ENCODE data around the gene TRPC4.
"Not testable (repeated sequence)": the region's sequence is repeated elsewhere in the genome, so short reads cannot be mapped to it uniquely, and the experiment has no call there.

The TRPC4 gene

GRCh38 chr13:37816276-37816675, 53.3 kb downstream of the TRPC4 start:
- DNase-seq (ENCODE audit: low spot score): no peak

- DNase-seq (ENCODE audit: low spot score): no peak
These were observed 58.1 kb downstream of the TRPC4 start for GRCh38 chr13:37811441-37811840.

DNA sequence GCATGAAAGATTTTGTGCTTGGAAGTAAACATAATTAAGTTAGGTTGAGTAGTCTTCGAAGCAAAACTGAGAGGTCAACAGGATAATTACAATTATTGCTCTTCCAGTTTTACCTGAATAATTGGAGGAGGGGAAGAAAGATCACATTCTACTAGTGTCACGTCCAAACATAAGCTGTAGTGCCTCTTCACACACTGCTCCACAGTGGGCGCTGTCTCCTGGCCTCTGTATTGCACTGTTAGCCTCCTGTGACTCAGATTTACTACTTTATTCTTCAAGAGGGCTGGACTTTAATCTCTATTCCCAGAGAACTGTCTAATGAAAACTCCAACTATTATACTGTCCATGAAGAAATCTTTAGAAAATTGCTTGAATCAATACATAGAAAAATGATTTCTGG, 62.9 kb downstream of the TRPC4 start:
- no peak for DNase-seq (ENCODE audit: low spot score)

DNA sequence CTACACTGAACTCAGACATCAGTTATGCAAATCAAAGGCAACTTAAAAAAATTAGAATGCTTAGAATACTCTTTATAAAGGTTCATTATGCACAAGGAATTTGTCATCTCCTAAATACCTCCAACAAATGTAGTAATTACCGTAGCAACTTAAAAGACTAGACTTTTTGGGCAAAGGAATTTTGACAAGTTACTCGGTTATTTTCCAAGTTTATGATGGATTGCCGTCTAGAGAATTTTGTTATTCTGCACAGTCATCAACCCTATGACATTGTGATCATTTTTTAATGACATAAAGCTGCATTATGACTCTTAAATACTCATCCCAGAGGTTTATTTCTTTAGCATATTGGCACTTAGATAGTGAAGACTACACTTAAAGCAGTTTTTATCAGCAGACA, 71.9 kb downstream of the TRPC4 start:
- no peak for DNase-seq (ENCODE audit: low spot score)

GRCh38 chr13:37796795-37797194, 72.8 kb downstream of the TRPC4 start:
- not testable (repeated sequence) for DNase-seq (ENCODE audit: low spot score)

- no peak for DNase-seq (ENCODE audit: low spot score)
These were observed 74.2 kb downstream of the TRPC4 start for GRCh38 chr13:37795326-37795725.

DNA sequence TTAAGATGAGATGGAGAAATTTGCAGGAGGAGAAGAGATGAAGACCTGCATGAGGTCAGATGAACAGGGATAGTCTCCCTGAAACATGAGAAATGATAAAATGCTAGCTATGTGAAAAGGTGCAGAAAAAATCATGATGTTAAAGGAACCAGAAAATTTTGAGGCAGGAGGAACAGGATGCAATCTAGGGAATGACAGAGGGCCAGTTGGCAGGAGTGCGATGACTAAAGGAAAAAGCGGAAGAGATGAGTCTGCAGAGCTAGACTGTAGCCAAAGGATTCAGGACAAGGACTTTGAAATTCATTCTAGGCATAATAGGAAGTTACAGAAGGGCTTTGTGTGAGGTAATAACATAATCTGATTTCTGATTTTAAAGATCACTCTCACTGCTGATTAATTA, 77.9 kb downstream of the TRPC4 start:
- no peak for DNase-seq (ENCODE audit: low spot score)

DNA sequence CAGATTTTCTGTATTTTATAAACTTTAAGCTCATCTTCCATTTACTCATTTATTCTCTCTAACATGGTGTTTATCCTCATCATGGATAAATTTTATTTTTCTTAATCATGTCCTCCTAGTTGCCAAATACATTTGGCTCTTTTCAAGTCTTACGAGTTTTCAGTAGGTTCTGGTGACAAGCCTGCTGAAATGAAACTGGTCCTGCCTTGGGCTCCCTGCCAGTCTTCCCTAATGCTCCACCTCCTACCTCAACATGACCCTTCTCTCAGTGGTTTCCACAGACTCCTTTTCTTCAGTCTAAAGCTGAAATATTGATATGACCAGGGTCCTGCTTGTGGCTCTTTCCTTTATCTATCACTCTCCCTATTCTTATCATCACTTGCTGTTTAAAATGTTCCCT, 81.2 kb downstream of the TRPC4 start:
- no peak for DNase-seq (ENCODE audit: low spot score)

- no peak for DNase-seq (ENCODE audit: low spot score)
These were observed 91.9 kb downstream of the TRPC4 start for GRCh38 chr13:37777676-37778075.

GRCh38 chr13:37775871-37776270, 93.7 kb downstream of the TRPC4 start:
- no peak for DNase-seq (ENCODE audit: low spot score)

GRCh38 chr13:37772644-37773043, 96.9 kb downstream of the TRPC4 start:
- DNase-seq (ENCODE audit: low spot score): no peak

DNA sequence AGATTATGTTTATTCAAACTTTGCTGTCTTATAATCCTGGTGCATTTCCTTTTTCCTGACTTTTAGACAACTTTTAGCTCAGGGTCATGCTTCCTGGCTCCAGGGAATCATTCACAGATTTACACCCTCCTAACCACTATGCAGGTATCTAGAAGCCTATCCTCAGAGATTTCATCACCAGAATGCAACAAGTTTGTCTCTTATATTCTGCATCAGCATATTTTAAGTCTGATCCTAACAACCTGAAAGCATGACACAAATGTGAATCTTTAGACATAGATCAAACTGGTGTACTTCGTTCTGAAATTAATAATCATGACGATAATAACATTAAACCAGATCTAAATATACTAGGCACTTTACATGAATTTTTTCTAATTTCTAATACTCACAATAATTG, 100.0 kb downstream of the TRPC4 start:
- no peak for DNase-seq (ENCODE audit: low spot score)

- DNase-seq (ENCODE audit: low spot score): no peak
These were observed 100.5 kb downstream of the TRPC4 start for GRCh38 chr13:37769078-37769477.

GRCh38 chr13:37766502-37766901, 103.1 kb downstream of the TRPC4 start:
- DNase-seq (ENCODE audit: low spot score): no peak

GRCh38 chr13:37755349-37755748, 114.2 kb downstream of the TRPC4 start:
- DNase-seq (ENCODE audit: low spot score): no peak

GRCh38 chr13:37753776-37754175, 115.8 kb downstream of the TRPC4 start:
- no peak for DNase-seq (ENCODE audit: low spot score)

DNA sequence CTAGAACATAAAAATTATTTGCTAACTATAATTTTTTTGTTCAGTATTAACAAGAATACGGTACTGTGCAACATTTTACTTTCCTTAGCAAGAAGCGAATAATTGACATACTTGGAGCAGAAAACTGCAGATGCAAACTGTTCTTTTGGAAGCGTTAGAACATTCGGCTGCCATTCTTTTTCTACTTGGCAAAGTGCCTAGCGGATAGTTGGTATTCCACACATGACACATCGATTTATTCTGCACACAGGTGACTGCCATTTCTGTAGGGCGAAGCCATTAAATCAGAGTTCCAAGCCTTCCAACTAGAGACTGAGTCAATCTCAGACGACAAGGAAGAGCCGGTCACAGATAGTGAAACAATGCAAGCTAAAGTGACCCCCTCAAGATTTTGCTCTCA, 117.4 kb downstream of the TRPC4 start:
- DNase-seq (ENCODE audit: low spot score): no peak

GRCh38 chr13:37751025-37751424, 118.5 kb downstream of the TRPC4 start:
- DNase-seq (ENCODE audit: low spot score): no peak

GRCh38 chr13:37748913-37749312, 120.7 kb downstream of the TRPC4 start:
- DNase-seq (ENCODE audit: low spot score): no peak

DNA sequence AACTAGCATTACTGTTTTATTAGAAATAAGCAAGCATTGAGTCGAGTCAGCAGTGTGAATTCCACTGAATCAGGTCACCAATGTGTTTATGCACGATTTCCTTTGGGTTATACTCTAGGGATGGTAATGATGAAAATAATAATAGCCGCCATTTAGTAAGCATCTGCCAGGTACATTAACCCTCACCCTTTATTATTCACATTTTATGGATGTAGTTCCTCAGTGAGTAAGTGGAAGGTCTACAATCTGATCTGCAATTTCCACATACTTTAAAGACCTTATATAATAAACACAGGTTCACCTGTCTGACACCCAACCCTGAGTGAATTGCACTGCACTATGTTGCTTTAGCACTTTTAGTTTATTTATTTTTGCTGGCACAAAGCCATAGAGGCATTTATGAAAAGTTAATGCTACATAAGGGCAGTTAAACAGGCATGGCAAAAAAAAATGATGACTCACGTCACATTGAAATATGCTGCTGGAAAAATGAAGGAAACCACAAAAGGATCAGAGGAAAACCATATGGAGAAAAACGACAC, 122.4 kb downstream of the TRPC4 start:
- no peak for DNase-seq (ENCODE audit: low spot score)

DNA sequence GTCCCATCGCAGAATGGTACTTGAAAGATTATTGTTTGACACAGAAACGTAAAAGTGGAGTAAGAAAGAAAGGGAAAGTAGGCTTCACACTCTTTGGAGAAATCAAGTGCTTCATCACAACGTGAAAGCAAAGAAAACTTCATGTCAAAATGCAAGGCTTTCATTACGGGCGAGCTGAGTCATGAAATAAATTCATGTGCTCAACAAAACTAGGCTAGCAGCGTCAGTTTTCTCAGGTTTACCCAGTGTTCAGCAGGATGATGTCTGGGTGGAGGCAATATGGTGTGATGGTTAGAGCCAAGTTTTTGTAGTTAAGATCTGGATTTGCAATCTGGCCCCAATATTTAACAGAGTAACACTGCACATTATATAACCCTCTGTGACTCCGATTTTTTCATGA, 128.0 kb downstream of the TRPC4 start:
- no peak for DNase-seq (ENCODE audit: low spot score)

DNA sequence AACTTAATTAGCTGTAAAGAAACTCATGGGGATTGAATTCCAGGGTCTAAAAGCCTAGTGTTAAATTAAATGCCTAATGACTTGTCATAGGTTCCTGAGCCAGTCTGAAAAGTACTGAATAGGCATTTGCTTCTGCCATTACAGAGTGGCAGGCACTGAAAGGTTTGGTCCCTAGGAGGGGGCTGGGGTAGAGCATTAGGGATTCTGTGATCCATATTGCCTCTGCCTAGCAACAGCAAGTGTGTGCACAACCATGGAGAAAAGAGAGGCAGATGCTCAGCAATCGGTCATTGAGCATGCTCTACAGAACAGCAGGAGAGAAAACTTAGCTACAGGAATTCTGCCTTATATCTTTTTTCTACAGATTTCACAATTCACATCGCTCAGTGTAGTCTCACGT, 133.5 kb downstream of the TRPC4 start:
- DNase-seq (ENCODE audit: low spot score): no peak

- DNase-seq (ENCODE audit: low spot score): no peak
These were observed 134.3 kb downstream of the TRPC4 start for GRCh38 chr13:37735293-37735692.

DNA sequence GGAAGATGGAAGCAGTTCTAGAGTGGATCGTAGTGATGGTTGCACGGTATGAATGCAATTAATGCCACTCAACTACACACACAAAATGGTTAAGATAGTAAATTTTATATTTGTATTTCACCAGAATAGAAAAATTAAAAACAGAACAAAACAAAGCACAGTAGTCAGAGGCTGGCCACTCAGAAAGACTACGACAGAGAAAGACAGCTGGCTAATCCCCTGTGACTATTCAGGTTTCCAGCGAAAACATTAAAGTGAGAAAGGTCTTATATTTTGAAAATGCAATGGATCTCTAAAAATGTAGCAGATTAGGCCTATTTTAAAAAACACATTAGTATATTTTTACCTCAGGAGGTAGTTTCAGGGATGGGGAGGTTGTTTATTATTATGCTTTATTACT, 139.7 kb downstream of the TRPC4 start:
- DNase-seq (ENCODE audit: low spot score): no peak

All from hematopoietic multipotent progenitor cell treated with erythropoietin and hydrocortisone succinate and interleukin-3 and kit ligand, for 17 days (in vitro differentiated cells).